HFF-Myc (cell line): ENCODE data around the gene TAF5L.

ENCODE experiments used
- DNase-seq: peaks from one replicate; pipeline ENCODE4 v3.0.0-alpha.2; 2011; ENCODE audit warnings: low read depth; ENCODE audit errors: extremely low read depth
- H3K4me3 ChIP-seq: replicated peaks from 2 replicates; pipeline ENCODE4 v1.5.1; 2011; ENCODE audit warnings: low read depth, mild to moderate bottlenecking, control low read depth, low read length
- TF ChIP-seq, protein P1 (sequence below): IDR thresholded peaks from 2 replicates; pipeline ENCODE4 v1.5.1; 2012; ENCODE audit warnings: mild to moderate bottlenecking, low read depth, low read length, control low read depth; ENCODE audit errors: missing control alignments

TAF5L gene

GRCh38 chr1:229655781-229656180 is 29.9 kb upstream of the TAF5L start:
- DNase-seq, result no peak
- H3K4me3 ChIP-seq, result no peak overlapping the region
- TF ChIP-seq, protein P1, sequence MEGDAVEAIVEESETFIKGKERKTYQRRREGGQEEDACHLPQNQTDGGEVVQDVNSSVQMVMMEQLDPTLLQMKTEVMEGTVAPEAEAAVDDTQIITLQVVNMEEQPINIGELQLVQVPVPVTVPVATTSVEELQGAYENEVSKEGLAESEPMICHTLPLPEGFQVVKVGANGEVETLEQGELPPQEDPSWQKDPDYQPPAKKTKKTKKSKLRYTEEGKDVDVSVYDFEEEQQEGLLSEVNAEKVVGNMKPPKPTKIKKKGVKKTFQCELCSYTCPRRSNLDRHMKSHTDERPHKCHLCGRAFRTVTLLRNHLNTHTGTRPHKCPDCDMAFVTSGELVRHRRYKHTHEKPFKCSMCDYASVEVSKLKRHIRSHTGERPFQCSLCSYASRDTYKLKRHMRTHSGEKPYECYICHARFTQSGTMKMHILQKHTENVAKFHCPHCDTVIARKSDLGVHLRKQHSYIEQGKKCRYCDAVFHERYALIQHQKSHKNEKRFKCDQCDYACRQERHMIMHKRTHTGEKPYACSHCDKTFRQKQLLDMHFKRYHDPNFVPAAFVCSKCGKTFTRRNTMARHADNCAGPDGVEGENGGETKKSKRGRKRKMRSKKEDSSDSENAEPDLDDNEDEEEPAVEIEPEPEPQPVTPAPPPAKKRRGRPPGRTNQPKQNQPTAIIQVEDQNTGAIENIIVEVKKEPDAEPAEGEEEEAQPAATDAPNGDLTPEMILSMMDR, result no peak

DNA sequence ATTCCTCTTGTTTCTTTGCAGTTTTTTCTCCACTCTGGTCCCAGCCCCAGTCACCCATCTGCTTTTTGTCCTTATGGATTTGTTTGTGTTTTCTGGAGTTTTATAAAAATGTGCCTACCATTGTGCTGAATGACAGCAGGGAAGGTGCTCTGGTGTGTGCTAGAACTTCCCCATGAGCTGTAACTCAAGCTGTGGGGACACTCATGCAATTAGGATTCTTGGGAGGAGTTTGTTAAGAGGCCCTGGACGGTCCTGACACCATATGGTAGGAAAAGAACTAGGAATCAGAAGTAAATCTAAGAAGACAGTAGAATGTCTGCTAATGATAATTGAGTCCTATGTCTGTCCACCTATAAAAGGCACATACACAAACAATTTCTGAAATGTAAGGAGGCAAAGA is 27.5 kb upstream of the TAF5L start:
- no peak overlapping the region for H3K4me3 ChIP-seq
- no peak for DNase-seq
- TF ChIP-seq, protein P1, result no peak

GRCh38 chr1:229651546-229651945 is 25.6 kb upstream of the TAF5L start:
- H3K4me3 ChIP-seq, result no peak overlapping the region
- TF ChIP-seq, protein P1, result no peak
- no peak for DNase-seq

DNA sequence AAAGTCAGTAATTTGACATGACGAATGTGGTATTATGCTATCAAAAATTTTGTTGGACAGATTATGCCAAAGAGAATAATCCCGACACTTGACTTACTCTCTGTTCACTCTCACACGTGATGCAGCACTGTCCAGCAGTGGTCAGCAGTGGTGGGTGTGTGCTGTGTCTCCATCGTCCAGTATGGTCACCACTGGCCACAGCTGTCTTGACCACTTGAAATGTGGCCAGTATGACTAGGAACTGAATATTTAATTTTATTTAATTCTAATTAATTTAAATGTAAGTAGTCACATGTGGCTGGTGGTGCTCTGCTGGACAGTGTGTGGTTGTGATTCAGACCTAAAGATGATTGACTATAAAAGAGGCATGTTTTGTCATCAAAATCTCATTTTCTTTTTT is 24.1 kb upstream of the TAF5L start:
- no peak overlapping the region for H3K4me3 ChIP-seq
- TF ChIP-seq, protein P1, result no peak
- DNase-seq, result no peak

DNA sequence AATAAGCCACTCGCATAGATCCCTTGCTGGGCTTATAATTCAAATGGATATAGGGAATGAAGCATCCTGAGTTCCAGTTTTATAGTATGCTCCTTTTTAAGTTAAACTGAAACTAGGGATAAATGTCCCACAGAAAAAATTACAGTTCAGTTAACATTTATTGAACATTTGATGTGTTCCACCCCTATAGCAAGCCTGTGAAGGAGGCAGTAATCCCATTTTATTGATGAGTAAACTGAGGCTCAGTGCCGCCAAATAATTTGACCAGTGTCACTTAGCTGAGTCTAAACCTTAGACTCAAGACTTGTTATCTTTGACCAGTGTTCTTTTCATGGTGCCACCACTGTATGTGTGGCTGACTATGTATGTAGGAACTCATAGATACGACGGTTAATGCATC is 22.5 kb upstream of the TAF5L start:
- TF ChIP-seq, protein P1, result no peak
- DNase-seq, result no peak

GRCh38 chr1:229645324-229645993 is 19.5 kb upstream of the TAF5L start:
- no peak overlapping the region for H3K4me3 ChIP-seq
- DNase-seq, result no peak
- TF ChIP-seq, protein P1, result no peak

More for the DNA sequence above, 22.5 kb upstream of the TAF5L start:
- no peak overlapping the region for H3K4me3 ChIP-seq
